GM18508 (cell line): ENCODE results near the gene ZKSCAN3.
"Not testable (repeated sequence)": the region's sequence is repeated elsewhere in the genome, so short reads cannot be mapped to it uniquely, and the experiment has no call there.

ENCODE experiments used
- ATAC-seq: cut with Tn5 transposase; IDR thresholded peaks from one replicate; pipeline ENCODE4 v1.9.1; 2021; ENCODE audit warnings: moderate number of reproducible peaks; ENCODE audit not compliant: insufficient read depth, unreplicated experiment

ZKSCAN3 gene

GRCh38 chr6:28340310-28341095 is 9.2 kb upstream of the ZKSCAN3 start:
- ATAC-seq, result no peak

DNA sequence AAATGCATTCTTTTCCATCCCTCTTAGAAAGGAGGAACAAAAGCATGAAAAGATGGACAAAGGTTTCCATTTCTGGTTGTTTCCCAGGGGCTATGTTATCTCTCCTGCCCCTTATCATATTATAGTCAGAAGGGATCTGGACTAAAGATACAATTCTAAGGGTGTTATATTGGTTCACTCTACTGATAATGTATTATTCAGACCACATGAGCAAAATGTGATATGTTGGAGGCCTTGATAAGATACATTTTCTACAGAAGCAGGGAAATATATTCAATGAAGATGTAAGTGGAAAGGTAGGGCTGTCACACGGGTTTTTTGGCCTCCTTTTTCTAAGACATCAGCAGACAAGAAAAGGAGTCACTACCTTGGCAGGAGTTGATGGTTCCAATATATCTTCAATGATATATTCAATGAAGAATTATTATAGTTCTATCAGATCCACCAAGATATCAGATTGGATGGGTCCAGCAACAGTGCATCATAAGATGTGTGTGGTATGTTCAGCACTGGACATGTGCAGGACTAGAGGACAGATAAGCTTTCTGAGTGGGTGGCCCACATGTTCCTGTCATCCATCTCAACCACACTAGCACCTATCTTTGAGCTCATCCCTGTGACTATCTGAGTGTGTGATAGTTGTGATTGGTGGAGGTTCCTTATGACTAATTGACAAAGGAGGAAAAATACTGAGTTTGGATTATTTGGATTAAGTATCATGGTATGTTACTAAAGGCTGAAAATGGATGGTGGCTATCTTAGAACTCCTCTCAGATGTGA is 5.7 kb upstream of the ZKSCAN3 start:
- ATAC-seq, result no peak

DNA sequence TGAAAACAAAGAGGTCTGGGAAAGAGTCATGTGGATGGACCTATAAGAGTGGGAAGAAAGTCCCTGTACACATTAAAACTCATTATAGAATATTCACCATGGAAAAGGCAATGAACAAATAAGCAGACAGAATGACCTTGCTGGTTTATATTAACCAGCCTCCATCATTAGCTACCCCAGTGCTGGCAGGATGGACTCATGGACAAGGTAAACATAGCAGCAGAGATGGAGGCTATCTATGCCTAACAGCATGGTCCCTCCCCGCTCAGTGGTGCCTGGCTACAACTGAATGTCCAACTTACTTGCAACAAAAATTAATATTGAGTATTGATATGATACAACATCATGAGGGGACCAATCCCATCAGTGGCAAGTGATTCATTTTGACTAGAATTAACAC is 4.5 kb upstream of the ZKSCAN3 start:
- no peak for ATAC-seq

GRCh38 chr6:28347119-28347518 is 2.6 kb upstream of the ZKSCAN3 start:
- no peak for ATAC-seq

GRCh38 chr6:28349344-28349891 is 329 bp upstream of the ZKSCAN3 start:
- no peak for ATAC-seq

DNA sequence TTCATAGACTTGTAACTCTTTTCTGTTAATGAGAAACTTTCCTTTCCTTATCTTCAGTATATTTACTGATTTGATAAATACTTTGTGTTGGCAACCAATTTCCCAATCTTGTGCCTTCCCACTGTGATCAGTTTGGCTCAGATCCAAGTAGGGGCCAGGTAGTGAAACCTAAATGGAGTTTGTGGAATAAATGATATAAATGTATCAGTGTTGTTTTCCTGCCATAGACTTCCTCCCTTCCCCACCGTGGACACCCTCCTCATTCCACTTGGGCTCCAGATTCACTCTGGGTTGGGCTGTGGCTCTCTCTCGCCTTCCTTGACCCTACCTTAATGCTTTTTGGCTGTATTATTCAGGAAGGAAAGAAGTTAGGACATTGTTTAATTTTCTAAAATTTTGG is 1.3 kb downstream of the ZKSCAN3 start:
- no peak for ATAC-seq

GRCh38 chr6:28351493-28351925 is 1.8 kb downstream of the ZKSCAN3 start:
- ATAC-seq, result no peak

GRCh38 chr6:28353356-28353755 is 3.6 kb downstream of the ZKSCAN3 start:
- ATAC-seq, result no peak

- no peak for ATAC-seq
These were observed 4.4 kb downstream of the ZKSCAN3 start for GRCh38 chr6:28353981-28354676.

DNA sequence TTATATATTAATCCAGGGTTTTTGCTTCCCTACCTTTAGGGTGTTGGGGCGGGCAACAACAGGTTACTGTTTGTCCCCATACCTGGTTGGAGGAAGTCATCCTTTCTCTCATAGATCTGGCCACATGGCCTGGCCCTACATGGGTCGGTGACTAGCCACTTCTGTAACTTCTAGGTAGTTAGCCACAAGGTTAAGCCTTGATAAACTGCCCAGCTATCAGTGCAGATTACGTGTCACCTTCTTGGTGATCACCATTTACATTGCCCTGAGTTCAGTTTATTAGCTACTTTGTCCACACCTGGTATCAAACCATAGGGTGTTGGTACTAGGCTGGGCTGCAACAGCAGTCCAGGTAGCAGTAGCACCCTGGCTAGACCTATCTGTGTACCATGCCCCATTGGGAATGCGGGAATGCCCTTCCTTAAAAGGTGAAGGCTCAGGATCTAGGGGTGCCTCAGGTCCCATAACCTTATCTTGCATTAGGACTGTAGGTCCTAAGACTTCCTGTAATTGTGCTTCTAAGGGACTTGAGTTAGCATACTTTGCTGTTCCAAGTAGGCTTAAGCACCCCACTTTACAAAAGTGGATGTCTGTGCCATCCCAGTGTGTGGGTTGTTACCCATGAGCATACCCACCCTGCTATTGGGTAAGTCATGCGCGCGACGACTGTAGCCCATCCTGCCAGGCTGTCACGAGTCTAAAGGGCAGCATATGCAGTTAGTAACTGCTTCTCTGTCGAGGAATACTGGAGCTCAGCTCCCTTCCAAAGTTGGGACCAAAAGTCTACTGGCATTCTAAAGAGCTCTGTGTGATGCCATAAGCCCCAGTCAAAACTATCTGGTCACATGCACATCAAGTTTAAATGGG is 5.2 kb downstream of the ZKSCAN3 start:
- no peak for ATAC-seq

- ATAC-seq, result peak; percentile 67
These were observed 6.3 kb downstream of the ZKSCAN3 start for GRCh38 chr6:28355743-28356665.

GRCh38 chr6:28356666-28357020 is 6.9 kb downstream of the ZKSCAN3 start:
- ATAC-seq, result no peak

GRCh38 chr6:28357036-28357435 is 7.3 kb downstream of the ZKSCAN3 start:
- no peak for ATAC-seq

GRCh38 chr6:28359562-28359961 is 9.8 kb downstream of the ZKSCAN3 start:
- not testable (repeated sequence) for ATAC-seq

- ATAC-seq, result no peak
These were observed 11.2 kb downstream of the ZKSCAN3 start for GRCh38 chr6:28360961-28361360.

GRCh38 chr6:28365590-28365989 is 15.8 kb downstream of the ZKSCAN3 start:
- not testable (repeated sequence) for ATAC-seq

GRCh38 chr6:28368522-28368921 is 18.8 kb downstream of the ZKSCAN3 start:
- peak; percentile 51 for ATAC-seq

DNA sequence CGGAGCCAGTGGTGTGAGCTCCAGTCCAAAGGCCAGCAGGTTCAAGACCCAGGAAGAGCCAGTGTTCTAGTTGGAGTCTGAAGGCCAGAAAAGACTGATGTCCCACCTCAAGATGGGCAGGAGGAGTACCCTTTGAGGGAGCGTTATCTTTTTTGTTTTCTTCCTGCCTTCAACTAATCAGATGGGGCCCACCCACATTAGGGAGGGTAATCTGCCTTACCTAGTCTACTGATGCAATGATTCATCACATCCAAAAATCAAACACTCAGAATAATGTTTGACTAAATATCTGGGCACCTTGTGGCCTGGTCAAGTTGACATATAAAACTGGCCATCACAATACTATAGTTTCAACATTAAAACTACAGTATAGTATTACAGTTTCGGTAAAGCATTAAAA is 19.7 kb downstream of the ZKSCAN3 start:
- ATAC-seq, result no peak

DNA sequence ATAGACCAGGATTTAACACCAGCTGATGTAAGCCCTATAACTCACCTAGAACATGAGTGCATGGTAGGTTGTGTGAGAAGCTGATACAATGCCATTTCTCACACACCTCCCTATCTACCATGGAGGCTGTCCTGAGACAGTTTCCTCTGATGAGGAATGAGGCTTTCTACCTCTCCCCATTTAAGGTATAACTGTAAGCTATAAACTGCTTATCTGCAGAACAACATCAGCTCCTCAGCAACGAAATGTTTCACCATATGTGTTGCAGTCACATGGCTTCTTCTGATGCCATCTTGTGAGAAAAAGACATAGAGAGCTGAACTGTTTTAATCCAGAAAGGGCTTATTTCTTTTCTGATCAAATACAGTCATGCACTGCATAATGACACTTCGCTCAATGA is 20.7 kb downstream of the ZKSCAN3 start:
- no peak for ATAC-seq
